SK-N-SH treated with all-trans-retinoic acid at 6 μM for 48 hours (cell line): Measurements from ENCODE around the gene PRPF40B.

Experiments
- ATAC-seq: fragments of 200-7000 bp; cut with Tn5 transposase; 3 replicates; pipeline ENCODE4 v1.9.1; 2020; ENCODE audit warnings: mild to moderate bottlenecking, moderate library complexity
- ARNTL ChIP-seq: fragments of 450-650 bp; formaldehyde crosslinking; IDR thresholded peaks from 2 replicates; pipeline ENCODE4 v1.5.0; 2020; ENCODE audit warnings: low read depth, mild to moderate bottlenecking, moderate library complexity, borderline replicate concordance
- BACH2 ChIP-seq: fragments of 250-450 bp; sonication (Bioruptor Pico); IDR thresholded peaks from 2 replicates; pipeline ENCODE4 v1.9.0; 2021; ENCODE audit warnings: mild to moderate bottlenecking, borderline replicate concordance
- CREB5 ChIP-seq: fragments of 250-450 bp; sonication (Bioruptor Pico); IDR thresholded peaks from 2 replicates; pipeline ENCODE4 v1.5.1; 2020; ENCODE audit warnings: low read depth, mild to moderate bottlenecking, moderate library complexity
- CSDC2 ChIP-seq: fragments of 250-450 bp; sonication (Bioruptor Pico); IDR thresholded peaks from 2 replicates; pipeline ENCODE4 v1.5.0; 2020; ENCODE audit warnings: mild to moderate bottlenecking, moderate library complexity
- CSRNP3 ChIP-seq: fragments of 250-450 bp; sonication (Bioruptor Pico); IDR thresholded peaks from 2 replicates; pipeline ENCODE4 v1.5.1; 2021; ENCODE audit warnings: mild to moderate bottlenecking, moderate library complexity
- GLIS3 ChIP-seq: fragments of 250-450 bp; sonication (Bioruptor Pico); IDR thresholded peaks from 2 replicates; pipeline ENCODE4 v1.5.0; 2020; ENCODE audit warnings: mild to moderate bottlenecking, moderate library complexity
- ISL1 ChIP-seq: fragments of 250-450 bp; sonication (Bioruptor Pico); IDR thresholded peaks from 2 replicates; pipeline ENCODE4 v2.1.2; 2022; ENCODE audit warnings: mild to moderate bottlenecking, moderate library complexity
- PATZ1 ChIP-seq: fragments of 250-450 bp; sonication (Bioruptor Pico); IDR thresholded peaks from 2 replicates; pipeline ENCODE4 v1.8.0; 2020; ENCODE audit warnings: mild to moderate bottlenecking, moderate library complexity, borderline replicate concordance
- POU6F1 ChIP-seq: fragments of 250-450 bp; sonication (Bioruptor Pico); IDR thresholded peaks from 2 replicates; pipeline ENCODE4 v1.8.0; 2021; ENCODE audit warnings: low read depth, mild to moderate bottlenecking, moderate library complexity, borderline replicate concordance
- RARB ChIP-seq: fragments of 250-450 bp; sonication (Bioruptor Pico); IDR thresholded peaks from 2 replicates; pipeline ENCODE4 v1.8.0; 2021; ENCODE audit warnings: mild to moderate bottlenecking, moderate library complexity
- TOX ChIP-seq: fragments of 250-450 bp; sonication (Bioruptor Pico); IDR thresholded peaks from 2 replicates; pipeline ENCODE4 v1.8.0; 2021; ENCODE audit warnings: mild to moderate bottlenecking, moderate library complexity, borderline replicate concordance
- TSHZ2 ChIP-seq: fragments of 250-450 bp; sonication (Bioruptor Pico); IDR thresholded peaks from 2 replicates; pipeline ENCODE4 v1.5.0; 2020; ENCODE audit warnings: mild to moderate bottlenecking, moderate library complexity
- ZC3H10 ChIP-seq: fragments of 250-450 bp; sonication (Bioruptor Pico); IDR thresholded peaks from 2 replicates; pipeline ENCODE4 v1.5.1; 2021; ENCODE audit warnings: mild to moderate bottlenecking, moderate library complexity
- ZFP30 ChIP-seq: fragments of 450-650 bp; formaldehyde crosslinking; IDR thresholded peaks from 2 replicates; pipeline ENCODE4 v1.5.0; 2022; ENCODE audit warnings: mild to moderate bottlenecking, moderate library complexity
- ZNF565 ChIP-seq: fragments of 450-650 bp; formaldehyde crosslinking; conservative IDR thresholded peaks from 2 replicates; pipeline ENCODE4 v1.5.0; 2020; ENCODE audit warnings: low read depth, mild to moderate bottlenecking, moderate library complexity
- ZNF70 ChIP-seq: fragments of 450-650 bp; formaldehyde crosslinking; IDR thresholded peaks from 2 replicates; pipeline ENCODE4 v1.5.0; 2020; ENCODE audit warnings: mild to moderate bottlenecking, moderate library complexity
- ZNF8 ChIP-seq: fragments of 450-650 bp; formaldehyde crosslinking; IDR thresholded peaks from 2 replicates; pipeline ENCODE4 v1.5.0; 2020; ENCODE audit warnings: mild to moderate bottlenecking, moderate library complexity

The PRPF40B gene

GRCh38 chr12:49588721-49589516, 34.4 kb upstream of the PRPF40B start:
- TF ChIP-seq GLIS3 (CRISPR knock-in tag), result no peak
- TF ChIP-seq ZC3H10, result no peak
- no peak for TF ChIP-seq TOX
- no peak for TF ChIP-seq ZNF70 (CRISPR knock-in tag)
- TF ChIP-seq ZFP30, result no peak
- no peak for TF ChIP-seq POU6F1 (CRISPR knock-in tag)
- no peak for TF ChIP-seq CSDC2 (CRISPR knock-in tag)
- no peak for TF ChIP-seq ZNF565 (CRISPR knock-in tag)
- TF ChIP-seq RARB, result no peak
- no peak for TF ChIP-seq ISL1 (CRISPR knock-in tag)
- no peak for ATAC-seq

GRCh38 chr12:49598527-49598926, 24.8 kb upstream of the PRPF40B start:
- no peak for TF ChIP-seq CSRNP3 (CRISPR knock-in tag)
- ATAC-seq, result no peak

GRCh38 chr12:49599961-49600360, 23.4 kb upstream of the PRPF40B start:
- ATAC-seq, result no peak
- TF ChIP-seq CREB5 (CRISPR knock-in tag) (no peak), BACH2 (CRISPR knock-in tag) (no peak), ZNF70 (CRISPR knock-in tag) (no peak), ZNF8 (CRISPR knock-in tag) (no peak), POU6F1 (CRISPR knock-in tag) (no peak)

GRCh38 chr12:49603721-49604120, 19.6 kb upstream of the PRPF40B start:
- no peak for ATAC-seq
- TF ChIP-seq TSHZ2 (CRISPR knock-in tag) (no peak), PATZ1 (no peak), ARNTL (CRISPR knock-in tag) (no peak), CREB5 (CRISPR knock-in tag) (no peak)
